Left kidney (tissue), 2 donors: Measurements from ENCODE around the gene BTK. TPM values are rescaled to one million over a fixed set of nuclear protein-coding genes. Genes with fewer than 3 reads are reported as not detected.
"Not testable (repeated sequence)": the region's sequence is repeated elsewhere in the genome, so short reads cannot be mapped to it uniquely, and the experiment has no call there.

ENCODE experiments used
- DNase-seq: peaks from one replicate; pipeline ENCODE4 v3.0.0-alpha.2; 2013
- polyA plus RNA-seq: library from polyadenylated mRNA; unstranded; fragments of 120-200 nt; gene quantifications from one replicate; pipeline ENCODE4 v1.2.1, GENCODE V29; 2013; ENCODE audit not compliant: insufficient read length

Gene BTK
- polyA plus RNA-seq, 1 donor = 2.3 TPM

DNA sequence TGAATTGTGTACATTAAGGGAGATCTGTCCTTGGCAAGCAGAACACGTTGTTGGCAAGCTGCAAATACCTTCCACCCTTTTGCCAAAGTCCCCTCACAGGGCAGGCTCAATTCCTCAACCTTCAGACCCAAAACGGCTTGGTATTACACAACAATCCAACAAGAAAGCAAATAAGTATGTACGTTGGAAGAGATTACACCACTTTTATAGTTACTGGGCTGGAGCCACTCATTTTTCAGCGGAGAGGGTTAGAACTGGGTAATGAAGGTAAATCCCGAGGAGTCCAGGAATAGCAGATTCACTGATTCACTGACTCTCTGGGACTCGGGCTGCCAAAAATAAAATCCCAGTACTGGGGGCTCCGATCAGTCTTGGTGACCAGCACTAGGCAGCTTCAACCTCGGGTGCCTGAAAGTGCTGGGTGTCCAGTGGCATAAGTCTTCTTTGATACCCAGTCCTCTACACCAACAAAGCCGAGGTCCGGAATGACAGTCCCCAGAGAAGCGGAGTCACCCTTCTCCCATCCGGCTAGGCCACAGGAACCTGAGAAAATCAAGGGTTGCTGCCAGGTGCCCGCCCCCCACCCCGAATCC lies 38.0 kb downstream of the BTK start:
- DNase-seq = no peak

DNA sequence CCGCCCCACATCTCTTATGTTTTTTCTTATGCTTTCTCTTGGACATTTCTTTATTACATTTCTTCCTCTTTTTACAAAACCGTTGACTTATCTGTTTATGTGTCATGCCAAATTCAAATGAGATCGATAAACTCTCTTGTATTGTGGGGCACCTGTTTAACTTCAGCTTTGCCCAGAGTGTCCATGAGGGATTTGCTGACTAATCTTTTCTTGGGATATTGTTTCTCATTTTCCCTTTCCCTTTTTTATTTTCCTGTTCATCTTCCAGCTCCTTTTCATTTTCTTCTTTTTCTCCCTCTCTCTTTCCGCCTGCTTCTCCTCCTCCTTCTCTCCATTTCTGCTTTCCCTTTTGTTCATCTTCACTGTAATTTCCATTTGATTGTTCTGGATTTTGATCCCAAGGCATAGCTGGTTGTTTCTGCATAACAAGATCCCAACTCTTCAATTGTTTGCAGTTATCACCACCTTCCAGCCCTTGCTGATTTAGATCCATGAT lies 48.2 kb downstream of the BTK start:
- DNase-seq = no peak

DNA sequence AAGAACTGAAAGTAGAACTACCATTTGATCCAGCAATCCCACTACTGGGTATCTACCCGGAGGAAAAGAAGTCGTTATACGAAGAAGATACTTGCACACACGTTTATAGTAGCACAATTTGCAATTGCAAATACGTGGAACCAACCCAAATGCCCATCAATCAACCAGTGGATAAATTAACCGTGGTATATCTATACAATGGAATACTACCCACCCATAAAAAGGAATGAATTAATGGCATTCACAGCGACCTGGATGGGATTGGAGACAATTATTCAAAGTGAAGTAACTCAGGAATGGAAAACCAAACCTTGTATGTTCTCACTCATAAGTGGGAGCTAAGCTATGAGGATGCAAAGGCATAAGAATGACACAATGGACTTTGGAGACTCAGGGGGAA lies 51.7 kb downstream of the BTK start:
- DNase-seq = not testable (repeated sequence)

DNA sequence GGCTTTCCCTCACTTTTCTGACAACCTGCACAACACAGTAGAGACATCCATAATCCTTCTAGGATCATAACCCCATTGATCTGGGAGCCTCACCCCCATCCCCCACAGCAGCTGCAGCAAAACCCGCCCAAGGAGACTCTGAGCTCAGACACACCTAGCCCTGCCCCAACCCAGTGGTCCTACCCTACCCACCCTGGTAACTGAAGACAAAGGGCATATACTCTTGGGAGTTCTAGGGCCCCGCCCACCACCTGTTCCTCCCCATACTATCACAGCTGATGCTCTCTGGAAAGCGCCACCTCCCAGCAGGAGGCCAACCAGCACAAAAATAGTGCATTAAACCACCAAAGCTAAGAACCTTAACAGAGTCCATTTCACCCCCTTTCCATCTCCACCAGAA lies 59.4 kb downstream of the BTK start:
- not testable (repeated sequence) for DNase-seq

DNA sequence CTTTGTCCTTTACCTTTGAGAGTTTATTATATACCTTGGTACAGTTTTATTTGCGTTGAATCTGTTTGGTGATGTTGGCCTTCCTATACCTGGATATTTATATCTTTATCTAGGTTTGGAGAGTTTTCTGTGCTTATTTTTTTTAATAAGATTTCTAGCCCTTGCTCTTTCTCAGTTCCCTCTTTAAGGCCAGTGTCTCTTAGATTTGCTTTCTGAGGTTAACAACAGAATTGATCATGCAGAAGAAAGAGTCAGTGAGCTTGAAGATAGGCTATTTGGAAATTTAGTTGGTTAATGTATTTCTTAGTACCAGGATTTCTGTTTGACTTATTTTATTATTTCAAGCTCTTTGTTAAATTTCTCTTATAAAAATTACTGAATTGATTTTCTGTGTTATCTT lies 82.2 kb downstream of the BTK start:
- no peak for DNase-seq

Other genes with a start within 250 kb of the BTK start
- 2.3 TPM for gene DRP2, start 166.4 kb downstream of the BTK start, polyA plus RNA-seq
- 0.67 TPM for gene TAF7L, start 94.9 kb downstream of the BTK start, polyA plus RNA-seq
- 22.0 TPM for gene TIMM8A, start 37.4 kb downstream of the BTK start, polyA plus RNA-seq
- gene RPL36A, start 4.8 kb upstream of the BTK start, polyA plus RNA-seq = 1,055 TPM
- gene GLA, start 21.7 kb upstream of the BTK start, polyA plus RNA-seq = 39.4 TPM
- 145 TPM for gene HNRNPH2, start 22.0 kb upstream of the BTK start, polyA plus RNA-seq
- gene ARMCX4, start 99.3 kb upstream of the BTK start, polyA plus RNA-seq = 32.1 TPM
- gene ARMCX1, start 164.4 kb upstream of the BTK start, polyA plus RNA-seq = 49.1 TPM
- gene ARMCX6, start 231.8 kb upstream of the BTK start, polyA plus RNA-seq = 71.9 TPM
- 109 TPM for gene ARMCX3, start 237.0 kb upstream of the BTK start, polyA plus RNA-seq